ENCODE measurements around the gene THBD.

Gene THBD

DNA sequence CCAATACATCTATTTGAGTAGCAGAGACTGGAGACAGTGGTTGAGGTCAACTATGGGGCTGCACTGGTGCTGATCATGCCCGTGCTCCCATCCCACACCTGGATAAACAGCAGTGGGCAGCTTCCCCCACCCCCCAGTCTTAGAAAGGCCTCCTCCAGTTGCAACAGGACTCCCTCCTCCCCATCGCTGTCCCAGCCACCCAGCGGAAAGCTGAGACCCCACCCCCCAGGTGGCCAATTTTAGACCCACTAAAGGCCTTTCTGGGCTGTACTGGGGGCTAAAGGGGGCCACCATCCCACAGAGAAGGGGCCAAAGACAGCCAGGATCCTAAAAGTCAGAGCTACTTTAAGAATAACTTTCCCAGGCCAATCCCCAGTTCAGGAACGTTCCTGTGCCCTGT is 15.6 kb downstream of the THBD start:
- Histone ChIP-seq H3K27me3 (ENCODE audit: insufficient read depth, low read depth) (no peaks in the 10 kb centered on the region), H3K4me1 (ENCODE audit: low read depth, poor library complexity, severe bottlenecking) (no peaks in the 10 kb centered on the region), H4K20me1 (ENCODE audit: insufficient read depth) (no peaks in the 10 kb centered on the region), H3K4me2 (no peak overlapping the region), H3K27ac (no peak overlapping the region), H2AFZ (ENCODE audit: low read depth) (no peak overlapping the region), H3K9ac (no peak overlapping the region), H3K79me2 (ENCODE audit: insufficient read depth, low read depth) (no peaks in the 10 kb centered on the region), H3K36me3 (ENCODE audit: insufficient read depth) (no peaks in the 10 kb centered on the region), H3K4me3 (IDR thresholded peaks at IDR 0.05; ENCODE audit: insufficient read depth, low read depth, low read length) (no peak overlapping the region)
- TF ChIP-seq, protein P1, sequence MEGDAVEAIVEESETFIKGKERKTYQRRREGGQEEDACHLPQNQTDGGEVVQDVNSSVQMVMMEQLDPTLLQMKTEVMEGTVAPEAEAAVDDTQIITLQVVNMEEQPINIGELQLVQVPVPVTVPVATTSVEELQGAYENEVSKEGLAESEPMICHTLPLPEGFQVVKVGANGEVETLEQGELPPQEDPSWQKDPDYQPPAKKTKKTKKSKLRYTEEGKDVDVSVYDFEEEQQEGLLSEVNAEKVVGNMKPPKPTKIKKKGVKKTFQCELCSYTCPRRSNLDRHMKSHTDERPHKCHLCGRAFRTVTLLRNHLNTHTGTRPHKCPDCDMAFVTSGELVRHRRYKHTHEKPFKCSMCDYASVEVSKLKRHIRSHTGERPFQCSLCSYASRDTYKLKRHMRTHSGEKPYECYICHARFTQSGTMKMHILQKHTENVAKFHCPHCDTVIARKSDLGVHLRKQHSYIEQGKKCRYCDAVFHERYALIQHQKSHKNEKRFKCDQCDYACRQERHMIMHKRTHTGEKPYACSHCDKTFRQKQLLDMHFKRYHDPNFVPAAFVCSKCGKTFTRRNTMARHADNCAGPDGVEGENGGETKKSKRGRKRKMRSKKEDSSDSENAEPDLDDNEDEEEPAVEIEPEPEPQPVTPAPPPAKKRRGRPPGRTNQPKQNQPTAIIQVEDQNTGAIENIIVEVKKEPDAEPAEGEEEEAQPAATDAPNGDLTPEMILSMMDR (conservative IDR thresholded peaks at IDR 0.05; ENCODE audit: low read depth, low read length): no peak

DNA sequence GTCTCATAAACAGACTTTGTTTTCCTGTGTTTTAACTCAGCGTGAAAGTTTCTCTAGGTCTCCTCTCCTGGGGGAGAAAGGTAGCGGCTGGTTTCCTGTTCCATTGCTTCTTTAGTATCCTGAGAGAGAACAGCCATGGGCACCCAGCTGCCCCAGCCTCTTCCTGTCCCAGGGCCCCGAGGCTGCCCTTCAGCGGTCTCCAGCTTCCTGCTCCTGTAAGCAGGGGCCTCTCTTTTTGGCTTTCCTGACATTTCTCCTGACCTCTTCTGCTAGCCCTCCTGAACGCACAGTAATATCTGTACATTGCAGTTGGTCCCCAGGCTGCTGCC is 16.8 kb downstream of the THBD start:
- Histone ChIP-seq H2AFZ (ENCODE audit: low read depth) (no peak overlapping the region), H3K9ac (no peak overlapping the region), H3K27ac (no peak overlapping the region), H3K79me2 (ENCODE audit: insufficient read depth, low read depth) (no peaks in the 10 kb centered on the region), H3K4me2 (no peak overlapping the region), H3K36me3 (ENCODE audit: insufficient read depth) (no peaks in the 10 kb centered on the region), H4K20me1 (ENCODE audit: insufficient read depth) (no peaks in the 10 kb centered on the region), H3K27me3 (ENCODE audit: insufficient read depth, low read depth) (no peaks in the 10 kb centered on the region), H3K4me1 (ENCODE audit: low read depth, poor library complexity, severe bottlenecking) (no peaks in the 10 kb centered on the region), H3K4me3 (IDR thresholded peaks at IDR 0.05; ENCODE audit: insufficient read depth, low read depth, low read length) (no peak overlapping the region)
- TF ChIP-seq, protein P1 (conservative IDR thresholded peaks at IDR 0.05; ENCODE audit: low read depth, low read length): no peak

DNA sequence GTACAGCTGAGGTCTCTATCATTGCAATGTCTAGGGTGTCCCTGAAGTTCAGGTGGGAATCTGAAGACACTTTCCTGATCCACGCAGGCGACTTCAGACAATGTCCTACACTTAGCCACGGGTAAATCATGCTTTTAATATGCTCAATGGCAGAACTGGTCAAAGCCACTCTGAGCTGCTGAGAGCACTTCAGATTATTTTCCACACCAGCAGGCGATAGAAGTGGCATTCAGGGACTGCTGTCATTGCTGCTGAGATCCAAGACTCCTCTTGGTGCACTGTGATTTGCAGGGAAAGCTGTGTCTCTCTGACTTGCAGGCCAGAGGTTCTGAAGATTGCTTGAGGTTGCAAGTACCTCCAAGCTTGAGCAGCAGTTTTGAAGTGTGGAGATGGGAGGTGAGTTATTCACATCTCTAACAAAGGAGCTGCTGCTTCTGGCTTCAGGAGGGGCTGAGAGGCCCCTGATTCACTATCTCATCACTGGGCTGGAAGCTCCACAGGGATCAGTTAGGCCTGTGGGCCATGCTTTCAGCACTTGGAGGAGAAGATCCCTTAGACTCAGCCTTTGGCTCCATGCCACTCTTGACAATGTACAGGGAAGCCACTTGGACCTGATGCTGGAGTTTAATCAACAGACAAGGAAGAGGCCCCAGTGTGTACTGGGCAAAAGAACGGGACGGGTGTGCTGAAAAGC is 17.3 kb downstream of the THBD start:
- TF ChIP-seq, protein P1 (conservative IDR thresholded peaks at IDR 0.05; ENCODE audit: low read depth, low read length): no peak
- H3K27me3 ChIP-seq (ENCODE audit: insufficient read depth, low read depth): no peaks in the 10 kb centered on the region
- no peak overlapping the region for H3K27ac ChIP-seq
- H3K36me3 ChIP-seq (ENCODE audit: insufficient read depth): no peaks in the 10 kb centered on the region
- H3K4me2 ChIP-seq: no peak overlapping the region
- no peak overlapping the region for H3K9ac ChIP-seq
- H3K79me2 ChIP-seq (ENCODE audit: insufficient read depth, low read depth): no peaks in the 10 kb centered on the region
- no peak overlapping the region for H3K4me3 ChIP-seq (IDR thresholded peaks at IDR 0.05; ENCODE audit: insufficient read depth, low read depth, low read length)
- no peaks in the 10 kb centered on the region for H3K4me1 ChIP-seq (ENCODE audit: low read depth, poor library complexity, severe bottlenecking)
- no peaks in the 10 kb centered on the region for H4K20me1 ChIP-seq (ENCODE audit: insufficient read depth)
- no peak overlapping the region for H2AFZ ChIP-seq (ENCODE audit: low read depth)

DNA sequence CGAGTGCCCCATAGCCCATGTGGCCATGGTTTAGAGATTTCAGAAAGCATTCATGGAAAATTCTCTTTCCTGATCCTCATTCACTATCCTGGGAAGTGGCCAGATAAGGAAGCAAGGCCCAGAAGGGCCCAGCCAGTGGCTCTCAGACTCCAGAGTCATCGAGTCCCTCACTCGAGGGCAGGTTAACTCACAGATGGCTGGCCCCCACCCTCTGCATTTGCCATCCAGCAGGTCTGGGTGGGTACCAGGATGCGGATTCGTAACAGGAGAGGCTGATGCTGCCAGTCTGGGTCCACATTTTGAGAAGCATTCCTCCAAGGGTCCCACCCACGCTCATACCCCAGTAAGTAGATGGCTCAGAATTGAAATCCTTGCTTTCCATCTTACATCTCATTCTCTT is 18.1 kb downstream of the THBD start:
- H3K27ac ChIP-seq: no peak overlapping the region
- no peak overlapping the region for H3K4me2 ChIP-seq
- H3K27me3 ChIP-seq (ENCODE audit: insufficient read depth, low read depth): no peaks in the 10 kb centered on the region
- H3K9ac ChIP-seq: no peak overlapping the region
- TF ChIP-seq, protein P1 (conservative IDR thresholded peaks at IDR 0.05; ENCODE audit: low read depth, low read length): no peak
- H3K79me2 ChIP-seq (ENCODE audit: insufficient read depth, low read depth): no peaks in the 10 kb centered on the region
- no peaks in the 10 kb centered on the region for H3K4me1 ChIP-seq (ENCODE audit: low read depth, poor library complexity, severe bottlenecking)
- no peaks in the 10 kb centered on the region for H3K36me3 ChIP-seq (ENCODE audit: insufficient read depth)
- no peaks in the 10 kb centered on the region for H4K20me1 ChIP-seq (ENCODE audit: insufficient read depth)
- no peak overlapping the region for H2AFZ ChIP-seq (ENCODE audit: low read depth)
- H3K4me3 ChIP-seq (IDR thresholded peaks at IDR 0.05; ENCODE audit: insufficient read depth, low read depth, low read length): no peak overlapping the region
